ENCODE measurements around the gene CMTM3. TPM values are rescaled to one million over a fixed set of nuclear protein-coding genes. Genes with fewer than 3 reads are reported as not detected.

CMTM3 gene
- total and polyA plus RNA-seq, 7 experiments from 2014 or later, result 52.0 to 138 (median 64.6) TPM

- ChIA-PET CTCF (interaction anchor here (0.7 to 2.5 kb wide), 16 partner anchors 8 to 279 kb away, joined by 3 to 28 read pairs (median 4); partner anchors contain the start of genes CKLF and CMTM2), POLR2A (interaction anchor here (0.6 to 2.4 kb wide), 9 partner anchors 10 to 104 kb away, joined by 3 to 16 read pairs (median 4); partner anchors contain the start of genes CKLF, CMTM2 and CMTM3)
- peak; percentile 36 to 73 (median 60) for DNase-seq
- Histone ChIP-seq H3K27ac (ENCODE audit: low read depth, low read length) (no peak overlapping the region), H3K27me3 (ENCODE audit: control insufficient read depth in 2 of 2, insufficient read depth in 2 of 2, low read length in 2 of 2) (no peaks in the 10 kb centered on the region), H3K4me3 (ENCODE audit: low read length) (no peak overlapping the region), H3K9me3 (ENCODE audit: control insufficient read depth in 2 of 3, low read length in 3 of 3) (no peaks in the 10 kb centered on the region), H3K4me1 (ENCODE audit: control insufficient read depth in 2 of 2, insufficient read depth in 2 of 2, low read length in 2 of 2) (peaks cover 6 to 7% of the 10 kb centered on the region in 2 donors), H3K36me3 (ENCODE audit: control insufficient read depth in 2 of 3, insufficient read depth in 3 of 3, low read length in 3 of 3) (no peaks in the 10 kb centered on the region)
- Mint-ChIP-seq H3K36me3 (peaks cover 0 to 2% (median 0%) of the 10 kb centered on the region in 5 donors), H3K9me3 (peaks cover 0 to 3% (median 0%) of the 10 kb centered on the region in 11 donors), H3K4me3 (peak overlapping the region; percentile 73 to 96 (median 87)), H3K4me1 (peaks cover 27 to 51% (median 39%) of the 10 kb centered on the region in 7 donors), H3K27me3 (peaks cover 0 to 2% (median 0%) of the 10 kb centered on the region in 5 donors), H3K27ac (peak overlapping the region; percentile 75 to 90 (median 83))
- ATAC-seq, result peak; percentile 98
- intact Hi-C loops (cut with micrococcal nuclease), result loop anchor here (1.0 kb wide), 9 partner anchors 8 to 183 kb away; partner anchors contain the start of genes CKLF (in 1 of the 2) and CMTM3 (in 1 of the 2)
These were observed 15.4 kb upstream of the CMTM3 start for GRCh38 chr16:66588981-66589713.

- no peaks in the 10 kb centered on the region for H3K36me3 ChIP-seq (ENCODE audit: control insufficient read depth in 2 of 3, insufficient read depth in 3 of 3, low read length in 3 of 3)
- H3K4me3 ChIP-seq (ENCODE audit: low read length), result peak overlapping the region; percentile 63
- peaks cover 0 to 3% (median 0%) of the 10 kb centered on the region in 11 donors for H3K9me3 Mint-ChIP-seq
- peaks cover 0 to 2% (median 0%) of the 10 kb centered on the region in 5 donors for H3K36me3 Mint-ChIP-seq
- H3K4me1 Mint-ChIP-seq, result peaks cover 27 to 57% (median 39%) of the 10 kb centered on the region in 7 donors
- ATAC-seq (peak; percentile 43), DNase-seq (peak in 8 of 9 donors; percentile 32 to 54 (median 43))
- ChIA-PET POLR2A (interaction anchor here (0.9 to 2.4 kb wide), 6 partner anchors 9 to 182 kb away, joined by 3 to 16 read pairs (median 5); partner anchors contain the start of genes CMTM2 and CMTM3), CTCF (interaction anchor here (0.7 to 2.5 kb wide), 13 partner anchors 9 to 278 kb away, joined by 3 to 28 read pairs (median 3); no protein-coding TSS in a partner anchor)
- no peaks in the 10 kb centered on the region for H3K9me3 ChIP-seq (ENCODE audit: control insufficient read depth in 2 of 3, low read length in 3 of 3)
- peaks cover 6 to 7% of the 10 kb centered on the region in 2 donors for H3K4me1 ChIP-seq (ENCODE audit: control insufficient read depth in 2 of 2, insufficient read depth in 2 of 2, low read length in 2 of 2)
- no peaks in the 10 kb centered on the region for H3K27me3 ChIP-seq (ENCODE audit: control insufficient read depth in 2 of 2, insufficient read depth in 2 of 2, low read length in 2 of 2)
- H3K27ac Mint-ChIP-seq, result peak overlapping the region; percentile 70 to 90 (median 85)
- no peak overlapping the region for H3K27ac ChIP-seq (ENCODE audit: low read depth, low read length)
- peak overlapping the region; percentile 82 to 96 (median 88) for H3K4me3 Mint-ChIP-seq
- H3K27me3 Mint-ChIP-seq, result peaks cover 0 to 2% (median 0%) of the 10 kb centered on the region in 5 donors
- intact Hi-C loops (cut with micrococcal nuclease), result loop anchor here in 1 of 2 donors (1.0 kb wide), 3 partner anchors 14 to 68 kb away; partner anchors contain the start of genes CKLF and CMTM3
These were observed 14.2 kb upstream of the CMTM3 start for GRCh38 chr16:66590322-66590721.

GRCh38 chr16:66591018-66591417 is 13.5 kb upstream of the CMTM3 start:
- peaks cover 0 to 2% (median 0%) of the 10 kb centered on the region in 5 donors for H3K36me3 Mint-ChIP-seq
- H3K27me3 ChIP-seq (ENCODE audit: control insufficient read depth in 2 of 2, insufficient read depth in 2 of 2, low read length in 2 of 2), result no peaks in the 10 kb centered on the region
- H3K36me3 ChIP-seq (ENCODE audit: control insufficient read depth in 2 of 3, insufficient read depth in 3 of 3, low read length in 3 of 3), result no peaks in the 10 kb centered on the region
- peaks cover 0 to 2% (median 0%) of the 10 kb centered on the region in 5 donors for H3K27me3 Mint-ChIP-seq
- H3K27ac ChIP-seq (ENCODE audit: low read depth, low read length), result no peak overlapping the region
- peaks cover 6 to 7% of the 10 kb centered on the region in 2 donors for H3K4me1 ChIP-seq (ENCODE audit: control insufficient read depth in 2 of 2, insufficient read depth in 2 of 2, low read length in 2 of 2)
- no peaks in the 10 kb centered on the region for H3K9me3 ChIP-seq (ENCODE audit: control insufficient read depth in 2 of 3, low read length in 3 of 3)
- POLR2A ChIA-PET, result interaction anchor here (0.9 to 2.4 kb wide), 6 partner anchors 8 to 182 kb away, joined by 3 to 16 read pairs (median 5); partner anchors contain the start of genes CMTM2 and CMTM3
- DNase-seq, result no peak
- H3K4me1 Mint-ChIP-seq, result peaks cover 24 to 52% (median 39%) of the 10 kb centered on the region in 7 donors
- CTCF ChIA-PET, result interaction anchor here (0.7 to 2.5 kb wide), 10 partner anchors 8 to 277 kb away, joined by 3 to 28 read pairs (median 4); no protein-coding TSS in a partner anchor
- peak overlapping the region in 4 of 10 donors; percentile 83 to 96 (median 91) for H3K4me3 Mint-ChIP-seq
- peak overlapping the region in 4 of 9 donors; percentile 70 to 90 (median 87) for H3K27ac Mint-ChIP-seq
- ATAC-seq, result no peak
- H3K4me3 ChIP-seq (ENCODE audit: low read length), result no peak overlapping the region
- intact Hi-C loops (cut with micrococcal nuclease), result no loop called here
- H3K9me3 Mint-ChIP-seq, result peaks cover 0 to 3% (median 0%) of the 10 kb centered on the region in 11 donors

- Histone ChIP-seq H3K27me3 (ENCODE audit: control insufficient read depth in 2 of 2, insufficient read depth in 2 of 2, low read length in 2 of 2) (no peaks in the 10 kb centered on the region), H3K9me3 (ENCODE audit: control insufficient read depth in 2 of 3, low read length in 3 of 3) (no peaks in the 10 kb centered on the region), H3K27ac (ENCODE audit: low read depth, low read length) (no peak overlapping the region), H3K4me3 (ENCODE audit: low read length) (no peak overlapping the region), H3K36me3 (ENCODE audit: control insufficient read depth in 2 of 3, insufficient read depth in 3 of 3, low read length in 3 of 3) (no peaks in the 10 kb centered on the region), H3K4me1 (ENCODE audit: control insufficient read depth in 2 of 2, insufficient read depth in 2 of 2, low read length in 2 of 2) (peaks cover 6 to 7% of the 10 kb centered on the region in 2 donors)
- DNase-seq (no peak), ATAC-seq (no peak)
- Mint-ChIP-seq H3K9me3 (peaks cover 0 to 3% (median 0%) of the 10 kb centered on the region in 11 donors), H3K36me3 (peaks cover 0 to 2% (median 0%) of the 10 kb centered on the region in 5 donors), H3K27me3 (peaks cover 0 to 2% (median 0%) of the 10 kb centered on the region in 5 donors), H3K4me3 (no peak overlapping the region), H3K4me1 (peaks cover 22 to 56% (median 37%) of the 10 kb centered on the region in 7 donors), H3K27ac (no peak overlapping the region)
- ChIA-PET POLR2A (no interaction called here), CTCF (no interaction called here)
- intact Hi-C loops (cut with micrococcal nuclease), result no loop called here
These were observed 12.3 kb upstream of the CMTM3 start for GRCh38 chr16:66592241-66592640.

- Mint-ChIP-seq H3K36me3 (peaks cover 0 to 2% (median 0%) of the 10 kb centered on the region in 5 donors), H3K9me3 (peaks cover 0 to 3% (median 0%) of the 10 kb centered on the region in 11 donors), H3K4me1 (peaks cover 21 to 55% (median 36%) of the 10 kb centered on the region in 7 donors), H3K27me3 (peaks cover 0 to 2% (median 0%) of the 10 kb centered on the region in 5 donors), H3K4me3 (no peak overlapping the region), H3K27ac (no peak overlapping the region)
- H3K4me3 ChIP-seq (ENCODE audit: low read length), result no peak overlapping the region
- ChIA-PET POLR2A (no interaction called here), CTCF (no interaction called here)
- H3K27me3 ChIP-seq (ENCODE audit: control insufficient read depth in 2 of 2, insufficient read depth in 2 of 2, low read length in 2 of 2), result no peaks in the 10 kb centered on the region
- intact Hi-C loops (cut with micrococcal nuclease), result no loop called here
- no peak for DNase-seq
- no peak overlapping the region for H3K27ac ChIP-seq (ENCODE audit: low read depth, low read length)
- H3K9me3 ChIP-seq (ENCODE audit: control insufficient read depth in 2 of 3, low read length in 3 of 3), result no peaks in the 10 kb centered on the region
- no peaks in the 10 kb centered on the region for H3K36me3 ChIP-seq (ENCODE audit: control insufficient read depth in 2 of 3, insufficient read depth in 3 of 3, low read length in 3 of 3)
- H3K4me1 ChIP-seq (ENCODE audit: control insufficient read depth in 2 of 2, insufficient read depth in 2 of 2, low read length in 2 of 2), result peaks cover 6 to 7% of the 10 kb centered on the region in 2 donors
- ATAC-seq, result no peak
These were observed 11.7 kb upstream of the CMTM3 start for GRCh38 chr16:66592814-66593213.

GRCh38 chr16:66594739-66595138 is 9.8 kb upstream of the CMTM3 start:
- no peak overlapping the region for H3K4me3 Mint-ChIP-seq
- peaks cover 18 to 51% (median 35%) of the 10 kb centered on the region in 7 donors for H3K4me1 Mint-ChIP-seq
- peaks cover 0 to 2% (median 0%) of the 10 kb centered on the region in 5 donors for H3K36me3 Mint-ChIP-seq
- peaks cover 0 to 3% (median 0%) of the 10 kb centered on the region in 11 donors for H3K9me3 Mint-ChIP-seq
- H3K27ac Mint-ChIP-seq, result no peak overlapping the region
- peaks cover 0 to 2% (median 0%) of the 10 kb centered on the region in 5 donors for H3K27me3 Mint-ChIP-seq
- DNase-seq (no peak), ATAC-seq (no peak)
- CTCF ChIA-PET, result interaction anchor here (1.1 kb wide), 1 partner anchor 9 kb away, joined by 3 read pairs; no protein-coding TSS in a partner anchor
- POLR2A ChIA-PET, result interaction anchor here (0.6 to 1.7 kb wide), 3 partner anchors 9 to 48 kb away, joined by 3 to 5 read pairs (median 3); no protein-coding TSS in a partner anchor
- H3K4me3 ChIP-seq (ENCODE audit: low read length), result no peak overlapping the region
- H3K36me3 ChIP-seq (ENCODE audit: control insufficient read depth in 2 of 3, insufficient read depth in 3 of 3, low read length in 3 of 3), result no peaks in the 10 kb centered on the region
- no peak overlapping the region for H3K27ac ChIP-seq (ENCODE audit: low read depth, low read length)
- H3K4me1 ChIP-seq (ENCODE audit: control insufficient read depth in 2 of 2, insufficient read depth in 2 of 2, low read length in 2 of 2), result peaks cover 5 to 17% of the 10 kb centered on the region in 2 donors
- H3K9me3 ChIP-seq (ENCODE audit: control insufficient read depth in 2 of 3, low read length in 3 of 3), result no peaks in the 10 kb centered on the region
- intact Hi-C loops (cut with micrococcal nuclease), result no loop called here
- no peaks in the 10 kb centered on the region for H3K27me3 ChIP-seq (ENCODE audit: control insufficient read depth in 2 of 2, insufficient read depth in 2 of 2, low read length in 2 of 2)
